Neural progenitor cell (in vitro differentiated cells): ENCODE data around the gene SVOP. TPM values are rescaled to one million over a fixed set of nuclear protein-coding genes. Genes with fewer than 3 reads are reported as not detected.

Source experiments
- DNase-seq: peaks from one replicate; pipeline ENCODE4 v3.0.0-alpha.2; 2016; ENCODE audit warnings: low spot score
- H2AFZ ChIP-seq: fragments of 200-600 bp; sonication (generic); replicated peaks from 2 replicates; pipeline ENCODE4 v1.6.1; 2016; ENCODE audit warnings: antibody characterized with exemption
- H3F3A ChIP-seq: fragments of 200-600 bp; sonication (generic); 2 replicates; pipeline ENCODE4 v1.6.1; 2016; ENCODE audit warnings: antibody characterized with exemption, low read depth
- H3K27ac ChIP-seq: fragments of 200-600 bp; sonication (generic); 2 replicates; pipeline ENCODE4 v1.5.1; 2016; ENCODE audit warnings: mild to moderate bottlenecking
- H3K27me3 ChIP-seq: fragments of 200-600 bp; sonication (generic); 2 replicates; pipeline ENCODE4 v1.6.1; 2016; ENCODE audit warnings: mild to moderate bottlenecking, moderate library complexity
- H3K36me3 ChIP-seq: fragments of 200-600 bp; sonication (generic); 2 replicates; pipeline ENCODE4 v1.5.1; 2016
- H3K4me1 ChIP-seq: fragments of 200-600 bp; sonication (generic); 2 replicates; pipeline ENCODE4 v1.6.1; 2016; ENCODE audit warnings: mixed run types
- H3K4me2 ChIP-seq: fragments of 200-600 bp; sonication (generic); 2 replicates; pipeline ENCODE4 v1.6.1; 2016
- H3K4me3 ChIP-seq: fragments of 200-600 bp; sonication (generic); 2 replicates; pipeline ENCODE4 v1.5.1; 2016
- H3K79me2 ChIP-seq: fragments of 200-600 bp; sonication (generic); 2 replicates; pipeline ENCODE4 v1.6.1; 2016; ENCODE audit warnings: low read depth
- H3K9ac ChIP-seq: fragments of 200-600 bp; sonication (generic); 2 replicates; pipeline ENCODE4 v1.6.1; 2016
- H3K9me3 ChIP-seq: fragments of 200-600 bp; sonication (generic); 2 replicates; pipeline ENCODE4 v1.5.1; 2016; ENCODE audit warnings: low read depth
- H4K20me1 ChIP-seq: fragments of 200-600 bp; sonication (generic); 2 replicates; pipeline ENCODE4 v1.6.1; 2016; ENCODE audit warnings: low read depth
- H3K27ac Mint-ChIP-seq: 3 replicates; pipeline ENCODE4 v1.8.0; 2021; ENCODE audit warnings: mixed read lengths
- H3K27me3 Mint-ChIP-seq: 2 replicates; pipeline ENCODE4 v1.8.0; 2022; ENCODE audit warnings: low read depth, mild to moderate bottlenecking, inconsistent platforms, moderate library complexity, mixed read lengths; ENCODE audit not compliant: insufficient read depth
- H3K36me3 Mint-ChIP-seq: 3 replicates; pipeline ENCODE4 v1.8.0; 2021; ENCODE audit warnings: mixed read lengths
- H3K4me1 Mint-ChIP-seq: 3 replicates; pipeline ENCODE4 v1.8.0; 2021; ENCODE audit warnings: mixed read lengths
- H3K4me3 Mint-ChIP-seq: 3 replicates; pipeline ENCODE4 v1.8.0; 2021; ENCODE audit warnings: mild to moderate bottlenecking, moderate library complexity, mixed read lengths
- H3K9me3 Mint-ChIP-seq: 3 replicates; pipeline ENCODE4 v1.8.0; 2020; ENCODE audit warnings: mixed read lengths
- EZH2 ChIP-seq: fragments of 200-600 bp; sonication (generic); IDR thresholded peaks from 2 replicates; pipeline ENCODE4 v1.6.1; 2017; ENCODE audit warnings: antibody characterized with exemption, mild to moderate bottlenecking, moderate library complexity
- EZH2phosphoT487 ChIP-seq: fragments of 200-600 bp; sonication (generic); IDR thresholded peaks from 2 replicates; pipeline ENCODE4 v1.6.1; 2017; ENCODE audit warnings: antibody characterized with exemption
- total RNA-seq: library from RNA; depleted of rRNA; stranded (reverse); fragments of >200 nt; gene quantifications from 2 replicates; pipeline ENCODE4 v1.2.3, GENCODE V29; 2015; ENCODE audit warnings: low replicate concordance
- TF ChIP-seq, protein P1 (sequence below): fragments of 200-600 bp; sonication (generic); IDR thresholded peaks from 2 replicates; pipeline ENCODE4 v1.5.1; 2017; ENCODE audit warnings: antibody characterized with exemption, mild to moderate bottlenecking

SVOP gene
- total RNA-seq, 1 donor from 2014 or later: not detected

DNA sequence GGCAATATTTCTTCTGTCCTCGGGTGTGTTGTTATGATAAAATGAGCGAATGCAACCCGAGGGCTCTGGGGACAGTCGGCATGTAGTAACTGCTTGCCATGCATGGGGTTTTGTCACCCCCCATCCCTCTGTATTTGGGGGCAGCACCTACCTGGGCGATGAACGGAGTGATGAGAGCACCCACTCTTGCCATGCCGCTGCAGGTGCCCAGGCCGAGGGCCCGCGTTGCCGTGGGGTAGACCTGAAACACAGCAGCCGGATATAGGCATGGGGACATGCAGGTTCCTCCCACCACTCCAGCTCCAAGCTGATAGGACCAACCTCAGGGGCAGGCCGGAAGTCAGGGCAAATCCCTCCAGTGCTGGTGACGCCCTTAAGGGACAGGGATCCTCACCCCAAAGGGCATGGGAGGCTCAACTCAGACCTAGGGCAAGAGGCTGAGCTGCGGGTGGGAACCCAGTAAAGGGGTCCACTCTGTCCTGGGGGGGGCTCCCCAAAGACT lies 105.2 kb downstream of the SVOP start:
- no peaks in the 10 kb centered on the region for H3K27me3 ChIP-seq
- Mint-ChIP-seq H3K27ac (no peak overlapping the region), H3K9me3 (peaks cover 2% of the 10 kb centered on the region), H3K36me3 (no peaks in the 10 kb centered on the region), H3K27me3 (peaks cover 5% of the 10 kb centered on the region), H3K4me3 (no peak overlapping the region), H3K4me1 (peaks cover 4% of the 10 kb centered on the region)
- H3K4me3 ChIP-seq: no peak overlapping the region
- H3K9ac ChIP-seq: no peak overlapping the region
- H3K9me3 ChIP-seq: no peaks in the 10 kb centered on the region
- H2AFZ ChIP-seq: no peak overlapping the region
- peaks cover 4% of the 10 kb centered on the region for H3K4me1 ChIP-seq
- no peaks in the 10 kb centered on the region for H3K36me3 ChIP-seq
- no peak overlapping the region for H3K27ac ChIP-seq
- no peaks in the 10 kb centered on the region for H4K20me1 ChIP-seq
- TF ChIP-seq EZH2 (no peak), EZH2phosphoT487 (no peak)
- TF ChIP-seq, protein P1, sequence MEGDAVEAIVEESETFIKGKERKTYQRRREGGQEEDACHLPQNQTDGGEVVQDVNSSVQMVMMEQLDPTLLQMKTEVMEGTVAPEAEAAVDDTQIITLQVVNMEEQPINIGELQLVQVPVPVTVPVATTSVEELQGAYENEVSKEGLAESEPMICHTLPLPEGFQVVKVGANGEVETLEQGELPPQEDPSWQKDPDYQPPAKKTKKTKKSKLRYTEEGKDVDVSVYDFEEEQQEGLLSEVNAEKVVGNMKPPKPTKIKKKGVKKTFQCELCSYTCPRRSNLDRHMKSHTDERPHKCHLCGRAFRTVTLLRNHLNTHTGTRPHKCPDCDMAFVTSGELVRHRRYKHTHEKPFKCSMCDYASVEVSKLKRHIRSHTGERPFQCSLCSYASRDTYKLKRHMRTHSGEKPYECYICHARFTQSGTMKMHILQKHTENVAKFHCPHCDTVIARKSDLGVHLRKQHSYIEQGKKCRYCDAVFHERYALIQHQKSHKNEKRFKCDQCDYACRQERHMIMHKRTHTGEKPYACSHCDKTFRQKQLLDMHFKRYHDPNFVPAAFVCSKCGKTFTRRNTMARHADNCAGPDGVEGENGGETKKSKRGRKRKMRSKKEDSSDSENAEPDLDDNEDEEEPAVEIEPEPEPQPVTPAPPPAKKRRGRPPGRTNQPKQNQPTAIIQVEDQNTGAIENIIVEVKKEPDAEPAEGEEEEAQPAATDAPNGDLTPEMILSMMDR: no peak
- no peaks in the 10 kb centered on the region for H3F3A ChIP-seq
- no peak overlapping the region for H3K4me2 ChIP-seq
- H3K79me2 ChIP-seq: no peaks in the 10 kb centered on the region
- DNase-seq: no peak

DNA sequence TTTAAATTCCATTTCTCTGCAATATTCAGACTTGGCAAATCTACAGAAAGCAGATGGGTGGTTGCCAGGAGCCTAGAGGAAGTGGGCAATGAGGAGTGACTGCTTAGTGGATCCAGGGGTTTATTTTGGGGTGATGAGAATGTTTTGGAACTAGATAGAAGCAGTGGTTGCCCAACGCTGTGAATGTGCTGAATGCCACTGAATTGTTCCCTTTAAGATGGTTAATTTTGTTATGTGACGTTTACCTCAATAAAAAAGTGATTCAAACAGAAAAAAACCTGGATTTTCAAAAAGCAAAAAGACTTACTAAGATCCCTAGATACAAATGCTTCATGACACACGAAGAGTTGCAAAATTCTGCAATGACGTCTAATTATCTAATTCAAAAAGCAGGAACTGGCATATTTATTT lies 106.7 kb downstream of the SVOP start:
- Mint-ChIP-seq H3K4me1 (peaks cover 11% of the 10 kb centered on the region), H3K27ac (no peak overlapping the region), H3K36me3 (no peaks in the 10 kb centered on the region), H3K4me3 (no peak overlapping the region), H3K9me3 (no peaks in the 10 kb centered on the region), H3K27me3 (peaks cover 5% of the 10 kb centered on the region)
- no peak for DNase-seq
- Histone ChIP-seq H3F3A (no peaks in the 10 kb centered on the region), H4K20me1 (no peaks in the 10 kb centered on the region), H2AFZ (no peak overlapping the region), H3K4me2 (no peak overlapping the region), H3K9me3 (no peaks in the 10 kb centered on the region), H3K4me3 (no peak overlapping the region), H3K27ac (no peak overlapping the region), H3K27me3 (no peaks in the 10 kb centered on the region), H3K79me2 (no peaks in the 10 kb centered on the region), H3K4me1 (peaks cover 9% of the 10 kb centered on the region), H3K9ac (no peak overlapping the region), H3K36me3 (no peaks in the 10 kb centered on the region)
- TF ChIP-seq EZH2phosphoT487 (no peak), EZH2 (no peak)
- TF ChIP-seq, protein P1: no peak

GRCh38 chr12:108912361-108912760 lies 108.5 kb downstream of the SVOP start:
- Histone ChIP-seq H3K27me3 (no peaks in the 10 kb centered on the region), H3K4me1 (peaks cover 9% of the 10 kb centered on the region), H3K4me2 (no peak overlapping the region), H3K79me2 (no peaks in the 10 kb centered on the region), H4K20me1 (no peaks in the 10 kb centered on the region), H3K9me3 (no peaks in the 10 kb centered on the region), H3K36me3 (no peaks in the 10 kb centered on the region), H3K9ac (no peak overlapping the region), H2AFZ (no peak overlapping the region), H3K27ac (no peak overlapping the region), H3K4me3 (no peak overlapping the region), H3F3A (no peaks in the 10 kb centered on the region)
- TF ChIP-seq, protein P1: no peak
- TF ChIP-seq EZH2: no peak
- no peak for TF ChIP-seq EZH2phosphoT487
- H3K9me3 Mint-ChIP-seq: no peaks in the 10 kb centered on the region
- H3K4me1 Mint-ChIP-seq: peaks cover 17% of the 10 kb centered on the region
- H3K4me3 Mint-ChIP-seq: no peak overlapping the region
- DNase-seq: no peak
- H3K36me3 Mint-ChIP-seq: no peaks in the 10 kb centered on the region
- no peak overlapping the region for H3K27ac Mint-ChIP-seq
- peaks cover 6% of the 10 kb centered on the region for H3K27me3 Mint-ChIP-seq
